Measurements from ENCODE around the gene AUTS2. TPM values are rescaled to one million over a fixed set of nuclear protein-coding genes. Genes with fewer than 3 reads are reported as not detected.

The AUTS2 gene
- total RNA-seq, 1 experiment from 2014 or later = 2.5 TPM

DNA sequence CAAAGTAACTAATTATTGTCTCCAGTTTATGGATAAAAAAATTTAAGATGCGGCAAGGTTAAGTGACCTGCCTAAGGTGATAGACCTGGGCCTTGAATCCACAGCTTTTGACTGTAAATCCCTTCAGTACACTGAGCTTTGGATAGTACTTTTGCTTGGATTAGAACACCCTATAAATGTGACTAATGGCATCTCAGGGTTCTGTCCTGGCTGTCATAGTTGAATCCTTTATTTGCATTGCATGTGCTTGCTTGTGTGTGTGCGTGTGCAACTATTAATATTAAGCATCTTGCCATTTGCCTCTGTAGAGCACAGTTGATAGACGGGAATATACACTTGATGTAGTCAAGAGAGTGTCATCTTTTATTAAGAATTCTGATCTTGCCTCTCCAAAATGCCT, 228.0 kb downstream of the AUTS2 start:
- TF ChIP-seq, protein P1, sequence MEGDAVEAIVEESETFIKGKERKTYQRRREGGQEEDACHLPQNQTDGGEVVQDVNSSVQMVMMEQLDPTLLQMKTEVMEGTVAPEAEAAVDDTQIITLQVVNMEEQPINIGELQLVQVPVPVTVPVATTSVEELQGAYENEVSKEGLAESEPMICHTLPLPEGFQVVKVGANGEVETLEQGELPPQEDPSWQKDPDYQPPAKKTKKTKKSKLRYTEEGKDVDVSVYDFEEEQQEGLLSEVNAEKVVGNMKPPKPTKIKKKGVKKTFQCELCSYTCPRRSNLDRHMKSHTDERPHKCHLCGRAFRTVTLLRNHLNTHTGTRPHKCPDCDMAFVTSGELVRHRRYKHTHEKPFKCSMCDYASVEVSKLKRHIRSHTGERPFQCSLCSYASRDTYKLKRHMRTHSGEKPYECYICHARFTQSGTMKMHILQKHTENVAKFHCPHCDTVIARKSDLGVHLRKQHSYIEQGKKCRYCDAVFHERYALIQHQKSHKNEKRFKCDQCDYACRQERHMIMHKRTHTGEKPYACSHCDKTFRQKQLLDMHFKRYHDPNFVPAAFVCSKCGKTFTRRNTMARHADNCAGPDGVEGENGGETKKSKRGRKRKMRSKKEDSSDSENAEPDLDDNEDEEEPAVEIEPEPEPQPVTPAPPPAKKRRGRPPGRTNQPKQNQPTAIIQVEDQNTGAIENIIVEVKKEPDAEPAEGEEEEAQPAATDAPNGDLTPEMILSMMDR (IDR thresholded peaks at IDR 0.05) = no peak
- TF ChIP-seq TCF7L2 (IDR thresholded peaks at IDR 0.05; ENCODE audit: low read depth, low read length) = no peak
- TF ChIP-seq, protein P2, sequence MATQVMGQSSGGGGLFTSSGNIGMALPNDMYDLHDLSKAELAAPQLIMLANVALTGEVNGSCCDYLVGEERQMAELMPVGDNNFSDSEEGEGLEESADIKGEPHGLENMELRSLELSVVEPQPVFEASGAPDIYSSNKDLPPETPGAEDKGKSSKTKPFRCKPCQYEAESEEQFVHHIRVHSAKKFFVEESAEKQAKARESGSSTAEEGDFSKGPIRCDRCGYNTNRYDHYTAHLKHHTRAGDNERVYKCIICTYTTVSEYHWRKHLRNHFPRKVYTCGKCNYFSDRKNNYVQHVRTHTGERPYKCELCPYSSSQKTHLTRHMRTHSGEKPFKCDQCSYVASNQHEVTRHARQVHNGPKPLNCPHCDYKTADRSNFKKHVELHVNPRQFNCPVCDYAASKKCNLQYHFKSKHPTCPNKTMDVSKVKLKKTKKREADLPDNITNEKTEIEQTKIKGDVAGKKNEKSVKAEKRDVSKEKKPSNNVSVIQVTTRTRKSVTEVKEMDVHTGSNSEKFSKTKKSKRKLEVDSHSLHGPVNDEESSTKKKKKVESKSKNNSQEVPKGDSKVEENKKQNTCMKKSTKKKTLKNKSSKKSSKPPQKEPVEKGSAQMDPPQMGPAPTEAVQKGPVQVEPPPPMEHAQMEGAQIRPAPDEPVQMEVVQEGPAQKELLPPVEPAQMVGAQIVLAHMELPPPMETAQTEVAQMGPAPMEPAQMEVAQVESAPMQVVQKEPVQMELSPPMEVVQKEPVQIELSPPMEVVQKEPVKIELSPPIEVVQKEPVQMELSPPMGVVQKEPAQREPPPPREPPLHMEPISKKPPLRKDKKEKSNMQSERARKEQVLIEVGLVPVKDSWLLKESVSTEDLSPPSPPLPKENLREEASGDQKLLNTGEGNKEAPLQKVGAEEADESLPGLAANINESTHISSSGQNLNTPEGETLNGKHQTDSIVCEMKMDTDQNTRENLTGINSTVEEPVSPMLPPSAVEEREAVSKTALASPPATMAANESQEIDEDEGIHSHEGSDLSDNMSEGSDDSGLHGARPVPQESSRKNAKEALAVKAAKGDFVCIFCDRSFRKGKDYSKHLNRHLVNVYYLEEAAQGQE (IDR thresholded peaks at IDR 0.05; ENCODE audit: insufficient read depth in 1 of 2, low read depth in 2 of 2, low read length in 1 of 2) = no peak
- TF ChIP-seq POLR2AphosphoS5 (IDR thresholded peaks at IDR 0.05; ENCODE audit: low read depth, low read length) = no peak
- TF ChIP-seq SIN3A (IDR thresholded peaks at IDR 0.05; ENCODE audit: borderline replicate concordance, insufficient read depth, low read depth, low read length) = no peak
- no peaks in the 10 kb centered on the region for H3K27me3 ChIP-seq (ENCODE audit: control insufficient read depth, insufficient read depth, low read length)
- no TSS peak for BruUV-seq (replicated peaks)
- POLR2A ChIA-PET = no interaction called here
- CTCF ChIA-PET = no interaction called here
- ATAC-seq (no peak), DNase-seq (ENCODE audit: low read depth, low spot score) (no peak)
- H3K27ac ChIP-seq (ENCODE audit: low read length) = no peak overlapping the region
- no peaks in the 10 kb centered on the region for H3K36me3 ChIP-seq (ENCODE audit: control insufficient read depth, insufficient read depth, low read length)
- H3K4me1 ChIP-seq (ENCODE audit: control insufficient read depth, insufficient read depth, low read length) = no peaks in the 10 kb centered on the region
- no peaks in the 10 kb centered on the region for H3K9me3 ChIP-seq (ENCODE audit: control insufficient read depth, insufficient read depth, low read depth, low read length)
- intact Hi-C loops (cut with micrococcal nuclease; ENCODE audit: unreplicated experiment) (no loop called here), in situ Hi-C loops (cut with HindIII; ENCODE audit: low pct_unique_long_range_greater_than_20kb, low sequenced_read_pairs) (no loop called here)
- no peak overlapping the region for H3K4me3 ChIP-seq (ENCODE audit: low read depth in 2 of 2, low read length in 2 of 2)

DNA sequence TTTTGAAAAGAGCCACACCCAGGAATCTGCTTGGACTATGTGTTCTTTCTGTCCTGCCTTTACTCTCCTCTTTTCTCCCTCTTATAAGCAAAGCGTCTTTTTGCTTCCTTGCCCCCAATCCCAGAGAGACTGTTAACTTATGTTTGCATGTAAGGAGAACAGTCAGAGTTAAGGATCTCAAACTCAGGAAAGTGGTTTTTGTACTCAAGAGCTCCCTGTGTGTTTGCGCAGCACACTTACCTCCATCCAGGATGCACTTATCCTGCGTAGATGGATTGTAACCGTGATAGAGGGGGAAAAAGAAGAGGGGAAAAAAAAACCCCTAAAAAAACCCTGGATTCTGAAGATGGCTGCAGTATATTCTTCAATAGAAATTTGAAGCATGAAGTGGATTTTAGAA, 228.9 kb downstream of the AUTS2 start:
- Histone ChIP-seq H3K36me3 (ENCODE audit: control insufficient read depth, insufficient read depth, low read length) (no peaks in the 10 kb centered on the region), H3K27me3 (ENCODE audit: control insufficient read depth, insufficient read depth, low read length) (no peaks in the 10 kb centered on the region), H3K4me3 (ENCODE audit: low read depth in 2 of 2, low read length in 2 of 2) (no peak overlapping the region), H3K9me3 (ENCODE audit: control insufficient read depth, insufficient read depth, low read depth, low read length) (no peaks in the 10 kb centered on the region), H3K27ac (ENCODE audit: low read length) (no peak overlapping the region), H3K4me1 (ENCODE audit: control insufficient read depth, insufficient read depth, low read length) (no peaks in the 10 kb centered on the region)
- ATAC-seq (no peak), DNase-seq (ENCODE audit: low read depth, low spot score) (no peak)
- intact Hi-C loops (cut with micrococcal nuclease; ENCODE audit: unreplicated experiment) (no loop called here), in situ Hi-C loops (cut with HindIII; ENCODE audit: low pct_unique_long_range_greater_than_20kb, low sequenced_read_pairs) (no loop called here)
- no TSS peak for BruUV-seq (replicated peaks)
- CTCF ChIA-PET = no interaction called here
- POLR2A ChIA-PET = no interaction called here
- TF ChIP-seq TCF7L2 (IDR thresholded peaks at IDR 0.05; ENCODE audit: low read depth, low read length) (no peak), SIN3A (IDR thresholded peaks at IDR 0.05; ENCODE audit: borderline replicate concordance, insufficient read depth, low read depth, low read length) (no peak), POLR2AphosphoS5 (IDR thresholded peaks at IDR 0.05; ENCODE audit: low read depth, low read length) (no peak)
- TF ChIP-seq, protein P1 (IDR thresholded peaks at IDR 0.05) = no peak
- TF ChIP-seq, protein P2 (IDR thresholded peaks at IDR 0.05; ENCODE audit: insufficient read depth in 1 of 2, low read depth in 2 of 2, low read length in 1 of 2) = no peak

Measured in Panc1 (cell line).